WTC11 (cell line): Measurements from ENCODE around the gene TMEM45B. TPM values are rescaled to one million over a fixed set of nuclear protein-coding genes. Genes with fewer than 3 reads are reported as not detected.

Experiments
- ATAC-seq: fragments of 200-7000 bp; cut with Tn5 transposase; 2 replicates; pipeline ENCODE4 v1.10.0; 2021; ENCODE audit warnings: mild to moderate bottlenecking, moderate library complexity
- CTCF ChIA-PET: fragments of 300-600 bp; sonication (Branson Sonifier 250); formaldehyde crosslinking; loops from one replicate; lab custom pipeline; 2021; ENCODE audit warnings: antibody characterized with exemption; lab: Charles Lee
- POLR2A ChIA-PET: fragments of 350-600 bp; sonication (Branson Sonifier 250); formaldehyde crosslinking; loops from one replicate; lab custom pipeline; 2021; ENCODE audit warnings: antibody characterized with exemption; lab: Charles Lee
- DNase-seq: peaks from one replicate; pipeline ENCODE4 v3.0.0; 2021; ENCODE audit warnings: low spot score
- H3K27ac Mint-ChIP-seq: 2 replicates; pipeline ENCODE4 v1.8.0; 2021; ENCODE audit warnings: mixed read lengths
- H3K27me3 Mint-ChIP-seq: 2 replicates; pipeline ENCODE4 v1.8.0; 2021; ENCODE audit warnings: low read depth, mild to moderate bottlenecking, moderate library complexity, mixed read lengths
- H3K36me3 Mint-ChIP-seq: 2 replicates; pipeline ENCODE4 v1.8.0; 2021; ENCODE audit warnings: mixed read lengths
- H3K4me1 Mint-ChIP-seq: 2 replicates; pipeline ENCODE4 v1.8.0; 2022; ENCODE audit warnings: mixed read lengths
- H3K4me3 Mint-ChIP-seq: 2 replicates; pipeline ENCODE4 v1.8.0; 2021; ENCODE audit warnings: mild to moderate bottlenecking, moderate library complexity, mixed read lengths
- H3K9me3 Mint-ChIP-seq: 2 replicates; pipeline ENCODE4 v1.8.0; 2021; ENCODE audit warnings: mixed read lengths
- ATF1 ChIP-seq: sonication (generic); formaldehyde crosslinking; IDR thresholded peaks from 2 replicates; pipeline ENCODE4 v1.8.1; 2023; ENCODE audit warnings: mild to moderate bottlenecking, moderate library complexity, missing genetic modification reagents
- FOXP1 ChIP-seq: sonication (generic); formaldehyde crosslinking; IDR thresholded peaks from 2 replicates; pipeline ENCODE4 v1.8.0; 2022; ENCODE audit warnings: missing genetic modification reagents, mild to moderate bottlenecking, moderate library complexity, borderline replicate concordance
- KAT7 ChIP-seq: sonication (generic); formaldehyde crosslinking; IDR thresholded peaks from 2 replicates; pipeline ENCODE4 v1.8.1; 2023; ENCODE audit warnings: missing genetic modification reagents, mild to moderate bottlenecking, borderline replicate concordance
- MYBL2 ChIP-seq: sonication (generic); formaldehyde crosslinking; IDR thresholded peaks from 2 replicates; pipeline ENCODE4 v1.8.1; 2023; ENCODE audit warnings: mild to moderate bottlenecking, moderate library complexity, missing genetic modification reagents
- SOX15 ChIP-seq: fragments of 250-450 bp; sonication (Bioruptor Pico); IDR thresholded peaks from 2 replicates; pipeline ENCODE4 v1.9.0; 2021; ENCODE audit warnings: mild to moderate bottlenecking
- ZNF121 ChIP-seq: sonication (generic); formaldehyde crosslinking; IDR thresholded peaks from 2 replicates; pipeline ENCODE4 v1.8.0; 2023; ENCODE audit warnings: missing genetic modification reagents
- total RNA-seq: library from RNA; stranded (reverse); gene quantifications from 3 replicates; pipeline ENCODE4 v1.2.3, GENCODE V29; 2021
- TF ChIP-seq, protein P1 (sequence below): fragments of 250-450 bp; sonication (Bioruptor Pico); conservative IDR thresholded peaks from 2 replicates; pipeline ENCODE4 v1.9.0; 2021; ENCODE audit warnings: mild to moderate bottlenecking
- TF ChIP-seq, protein P2 (sequence below): sonication (generic); formaldehyde crosslinking; IDR thresholded peaks from 2 replicates; pipeline ENCODE4 v1.8.0; 2023; ENCODE audit warnings: missing genetic modification reagents
- TF ChIP-seq, protein P3 (sequence below): sonication (generic); formaldehyde crosslinking; IDR thresholded peaks from 2 replicates; pipeline ENCODE4 v1.8.1; 2022; ENCODE audit warnings: mild to moderate bottlenecking, missing genetic modification reagents, moderate library complexity, borderline replicate concordance
- TF ChIP-seq, protein P4 (sequence below): sonication (generic); formaldehyde crosslinking; IDR thresholded peaks from 2 replicates; pipeline ENCODE4 v1.8.0; 2023; ENCODE audit warnings: missing genetic modification reagents, mild to moderate bottlenecking, borderline replicate concordance
- TF ChIP-seq, protein P5 (sequence below): sonication (generic); formaldehyde crosslinking; IDR thresholded peaks from 2 replicates; pipeline ENCODE4 v1.8.1; 2023; ENCODE audit warnings: mild to moderate bottlenecking, missing genetic modification reagents

Gene TMEM45B
- total RNA-seq, 1 experiment from 2014 or later, result 0.59 TPM

DNA sequence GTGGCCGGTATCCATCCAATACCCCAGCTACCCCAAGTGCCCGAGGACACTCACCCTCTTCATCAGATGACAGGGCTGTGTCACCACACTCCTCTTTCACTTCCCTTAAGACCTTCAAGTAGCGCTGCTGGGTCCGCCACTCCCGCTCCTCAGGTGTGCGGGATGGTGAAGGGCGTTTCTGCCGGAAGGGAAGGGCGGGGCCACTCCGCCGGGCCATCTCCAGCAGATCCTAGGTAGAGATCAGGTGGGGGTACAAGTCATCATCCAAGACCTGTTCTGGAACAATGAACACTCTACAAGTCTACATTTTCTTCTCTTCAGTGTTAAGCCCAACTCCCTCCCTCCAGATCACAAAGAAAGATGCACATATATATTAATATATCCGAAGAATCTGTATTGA, 69.7 kb downstream of the TMEM45B start:
- POLR2A ChIA-PET, result no interaction called here
- H3K4me3 Mint-ChIP-seq, result no peak overlapping the region
- CTCF ChIA-PET, result no interaction called here

DNA sequence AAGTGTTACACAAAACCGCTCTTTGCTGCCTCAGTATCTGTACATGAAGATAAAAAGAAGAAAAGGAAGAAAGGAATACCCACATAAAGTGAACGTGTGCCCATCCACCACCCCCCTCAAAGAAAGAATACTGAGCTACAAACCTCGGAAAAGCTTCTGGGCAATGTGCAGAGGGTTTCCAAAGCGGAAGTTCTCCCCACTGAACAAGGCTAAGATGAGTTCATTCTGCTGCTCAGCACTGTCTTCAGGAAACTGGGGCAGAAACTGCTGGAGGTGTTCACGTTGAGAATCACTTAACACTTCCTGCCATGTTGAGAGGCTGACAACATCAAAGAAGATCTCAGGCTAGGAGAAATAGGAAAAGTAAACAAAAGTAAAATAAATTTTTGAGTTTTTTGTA, 72.8 kb downstream of the TMEM45B start:
- Mint-ChIP-seq H3K27ac (no peak overlapping the region), H3K4me3 (no peak overlapping the region), H3K4me1 (no peaks in the 10 kb centered on the region), H3K9me3 (no peaks in the 10 kb centered on the region), H3K27me3 (no peaks in the 10 kb centered on the region), H3K36me3 (peaks cover 82% of the 10 kb centered on the region)
- POLR2A ChIA-PET, result no interaction called here
- CTCF ChIA-PET, result no interaction called here
- ATAC-seq, result no peak
- DNase-seq, result no peak
- no peak for TF ChIP-seq ATF1 (CRISPR knock-in tag)
- TF ChIP-seq, protein P1, sequence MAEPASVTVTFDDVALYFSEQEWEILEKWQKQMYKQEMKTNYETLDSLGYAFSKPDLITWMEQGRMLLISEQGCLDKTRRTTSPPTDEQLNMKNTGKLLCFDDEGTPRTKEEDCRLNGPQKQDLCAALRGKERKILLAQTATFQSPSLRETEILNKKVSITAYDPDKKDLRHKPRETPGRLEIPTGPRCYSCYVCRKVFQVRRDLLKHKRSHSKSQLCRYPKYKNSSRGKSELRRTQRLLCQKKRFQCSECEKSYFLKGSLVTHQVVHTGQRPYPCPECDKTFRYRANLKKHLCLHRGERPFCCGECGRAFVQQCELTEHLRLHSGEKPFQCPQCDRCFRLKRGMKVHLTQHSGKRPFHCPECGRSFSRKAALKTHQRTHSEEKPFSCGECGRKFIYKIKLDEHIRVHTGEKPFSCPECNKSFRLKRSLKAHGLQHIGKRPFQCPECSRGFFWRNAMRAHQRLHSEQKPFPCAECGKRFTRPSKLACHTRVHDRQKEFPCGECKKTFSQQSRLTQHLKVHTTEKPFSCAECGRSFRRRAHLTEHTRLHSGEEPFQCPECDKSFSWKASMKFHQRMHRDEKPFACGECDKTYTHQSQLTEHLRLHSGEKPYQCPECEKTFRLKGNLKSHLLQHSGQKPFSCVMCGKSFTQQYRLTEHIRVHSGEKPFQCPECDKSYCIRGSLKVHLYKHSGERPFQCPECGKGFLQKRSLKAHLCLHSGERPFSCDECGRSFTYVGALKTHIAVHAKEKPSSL (CRISPR knock-in tag), result no peak

More for the DNA sequence above, 69.7 kb downstream of the TMEM45B start:
- Mint-ChIP-seq H3K27ac (no peak overlapping the region), H3K4me1 (no peaks in the 10 kb centered on the region), H3K36me3 (peaks cover 93% of the 10 kb centered on the region), H3K9me3 (no peaks in the 10 kb centered on the region), H3K27me3 (no peaks in the 10 kb centered on the region)
- no peak for TF ChIP-seq SOX15 (CRISPR knock-in tag)
- TF ChIP-seq, protein P2, sequence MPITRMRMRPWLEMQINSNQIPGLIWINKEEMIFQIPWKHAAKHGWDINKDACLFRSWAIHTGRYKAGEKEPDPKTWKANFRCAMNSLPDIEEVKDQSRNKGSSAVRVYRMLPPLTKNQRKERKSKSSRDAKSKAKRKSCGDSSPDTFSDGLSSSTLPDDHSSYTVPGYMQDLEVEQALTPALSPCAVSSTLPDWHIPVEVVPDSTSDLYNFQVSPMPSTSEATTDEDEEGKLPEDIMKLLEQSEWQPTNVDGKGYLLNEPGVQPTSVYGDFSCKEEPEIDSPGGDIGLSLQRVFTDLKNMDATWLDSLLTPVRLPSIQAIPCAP (CRISPR knock-in tag), result no peak
- TF ChIP-seq ZNF121, result no peak
- ATAC-seq, result no peak
- no peak for DNase-seq

DNA sequence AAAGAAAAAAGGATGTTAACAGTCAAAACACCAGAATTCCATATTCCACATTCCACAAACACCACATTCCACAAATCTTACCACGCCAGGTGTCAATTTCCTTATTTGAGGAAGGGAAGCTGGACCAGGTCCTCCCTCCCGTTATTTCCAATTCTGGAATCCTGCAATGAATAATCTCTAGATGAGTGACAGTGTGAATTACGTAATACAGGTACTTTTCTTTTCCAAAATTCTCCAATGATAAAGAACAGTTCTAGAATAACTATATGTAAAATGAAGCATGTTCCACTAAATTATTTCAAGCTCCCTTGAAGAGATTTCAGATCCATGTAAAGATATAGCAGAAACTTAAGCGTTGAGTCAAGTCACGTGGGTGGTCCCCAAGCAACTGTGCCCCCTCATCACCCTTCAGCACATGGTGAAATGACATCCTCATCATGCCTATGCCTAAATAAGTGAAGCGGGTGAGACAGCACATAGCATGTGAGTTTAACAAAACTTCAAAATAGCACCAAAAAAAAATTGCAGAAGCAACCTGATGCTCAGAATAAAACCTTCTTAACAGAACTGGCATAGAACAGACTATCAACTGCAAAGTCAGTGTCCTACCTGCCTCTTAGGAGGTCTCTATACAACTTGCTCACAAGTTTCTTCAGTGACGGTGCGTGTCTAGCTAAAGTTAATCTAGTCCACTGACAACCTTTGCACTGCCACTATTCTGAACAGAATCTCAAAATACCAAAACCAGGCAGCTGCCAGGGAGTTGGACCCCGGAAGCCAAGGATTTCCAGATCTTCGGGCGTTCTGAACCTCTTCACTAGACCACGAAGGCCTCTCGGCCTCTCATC, 78.9 kb downstream of the TMEM45B start:
- CTCF ChIA-PET, result interaction anchor here (1.6 kb wide), 1 partner anchor 238 kb away, joined by 4 read pairs; no protein-coding TSS in a partner anchor
- Mint-ChIP-seq H3K9me3 (peaks cover 10% of the 10 kb centered on the region), H3K27ac (no peak overlapping the region), H3K4me3 (peak overlapping the region; percentile 93), H3K36me3 (peaks cover 40% of the 10 kb centered on the region), H3K27me3 (no peaks in the 10 kb centered on the region), H3K4me1 (peaks cover 24% of the 10 kb centered on the region)
- POLR2A ChIA-PET, result interaction anchor here (2.2 kb wide), 1 partner anchor 108 kb away, joined by 8 read pairs; the partner anchor contains the start of gene PRDM10
- TF ChIP-seq, protein P3, sequence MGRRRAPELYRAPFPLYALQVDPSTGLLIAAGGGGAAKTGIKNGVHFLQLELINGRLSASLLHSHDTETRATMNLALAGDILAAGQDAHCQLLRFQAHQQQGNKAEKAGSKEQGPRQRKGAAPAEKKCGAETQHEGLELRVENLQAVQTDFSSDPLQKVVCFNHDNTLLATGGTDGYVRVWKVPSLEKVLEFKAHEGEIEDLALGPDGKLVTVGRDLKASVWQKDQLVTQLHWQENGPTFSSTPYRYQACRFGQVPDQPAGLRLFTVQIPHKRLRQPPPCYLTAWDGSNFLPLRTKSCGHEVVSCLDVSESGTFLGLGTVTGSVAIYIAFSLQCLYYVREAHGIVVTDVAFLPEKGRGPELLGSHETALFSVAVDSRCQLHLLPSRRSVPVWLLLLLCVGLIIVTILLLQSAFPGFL, result no peak
- TF ChIP-seq KAT7 (CRISPR knock-in tag), result 0 out of 2 replicates have a peak, but pooled peaks have one; percentile 20
- TF ChIP-seq, protein P4, sequence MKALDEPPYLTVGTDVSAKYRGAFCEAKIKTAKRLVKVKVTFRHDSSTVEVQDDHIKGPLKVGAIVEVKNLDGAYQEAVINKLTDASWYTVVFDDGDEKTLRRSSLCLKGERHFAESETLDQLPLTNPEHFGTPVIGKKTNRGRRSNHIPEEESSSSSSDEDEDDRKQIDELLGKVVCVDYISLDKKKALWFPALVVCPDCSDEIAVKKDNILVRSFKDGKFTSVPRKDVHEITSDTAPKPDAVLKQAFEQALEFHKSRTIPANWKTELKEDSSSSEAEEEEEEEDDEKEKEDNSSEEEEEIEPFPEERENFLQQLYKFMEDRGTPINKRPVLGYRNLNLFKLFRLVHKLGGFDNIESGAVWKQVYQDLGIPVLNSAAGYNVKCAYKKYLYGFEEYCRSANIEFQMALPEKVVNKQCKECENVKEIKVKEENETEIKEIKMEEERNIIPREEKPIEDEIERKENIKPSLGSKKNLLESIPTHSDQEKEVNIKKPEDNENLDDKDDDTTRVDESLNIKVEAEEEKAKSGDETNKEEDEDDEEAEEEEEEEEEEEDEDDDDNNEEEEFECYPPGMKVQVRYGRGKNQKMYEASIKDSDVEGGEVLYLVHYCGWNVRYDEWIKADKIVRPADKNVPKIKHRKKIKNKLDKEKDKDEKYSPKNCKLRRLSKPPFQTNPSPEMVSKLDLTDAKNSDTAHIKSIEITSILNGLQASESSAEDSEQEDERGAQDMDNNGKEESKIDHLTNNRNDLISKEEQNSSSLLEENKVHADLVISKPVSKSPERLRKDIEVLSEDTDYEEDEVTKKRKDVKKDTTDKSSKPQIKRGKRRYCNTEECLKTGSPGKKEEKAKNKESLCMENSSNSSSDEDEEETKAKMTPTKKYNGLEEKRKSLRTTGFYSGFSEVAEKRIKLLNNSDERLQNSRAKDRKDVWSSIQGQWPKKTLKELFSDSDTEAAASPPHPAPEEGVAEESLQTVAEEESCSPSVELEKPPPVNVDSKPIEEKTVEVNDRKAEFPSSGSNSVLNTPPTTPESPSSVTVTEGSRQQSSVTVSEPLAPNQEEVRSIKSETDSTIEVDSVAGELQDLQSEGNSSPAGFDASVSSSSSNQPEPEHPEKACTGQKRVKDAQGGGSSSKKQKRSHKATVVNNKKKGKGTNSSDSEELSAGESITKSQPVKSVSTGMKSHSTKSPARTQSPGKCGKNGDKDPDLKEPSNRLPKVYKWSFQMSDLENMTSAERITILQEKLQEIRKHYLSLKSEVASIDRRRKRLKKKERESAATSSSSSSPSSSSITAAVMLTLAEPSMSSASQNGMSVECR (CRISPR knock-in tag), result no peak
- TF ChIP-seq, protein P1 (CRISPR knock-in tag), result no peak
- TF ChIP-seq MYBL2 (CRISPR knock-in tag), result no peak
- TF ChIP-seq, protein P5, sequence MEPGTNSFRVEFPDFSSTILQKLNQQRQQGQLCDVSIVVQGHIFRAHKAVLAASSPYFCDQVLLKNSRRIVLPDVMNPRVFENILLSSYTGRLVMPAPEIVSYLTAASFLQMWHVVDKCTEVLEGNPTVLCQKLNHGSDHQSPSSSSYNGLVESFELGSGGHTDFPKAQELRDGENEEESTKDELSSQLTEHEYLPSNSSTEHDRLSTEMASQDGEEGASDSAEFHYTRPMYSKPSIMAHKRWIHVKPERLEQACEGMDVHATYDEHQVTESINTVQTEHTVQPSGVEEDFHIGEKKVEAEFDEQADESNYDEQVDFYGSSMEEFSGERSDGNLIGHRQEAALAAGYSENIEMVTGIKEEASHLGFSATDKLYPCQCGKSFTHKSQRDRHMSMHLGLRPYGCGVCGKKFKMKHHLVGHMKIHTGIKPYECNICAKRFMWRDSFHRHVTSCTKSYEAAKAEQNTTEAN (CRISPR knock-in tag), result 0 out of 2 replicates have a peak, but pooled peaks have one; percentile 0
- no peak for TF ChIP-seq FOXP1 (CRISPR knock-in tag)
- ATAC-seq, result no peak
- DNase-seq, result no peak
